B cell (primary cell): ENCODE results near the gene OVCA2. TPM values are rescaled to one million over a fixed set of nuclear protein-coding genes. Genes with fewer than 3 reads are reported as not detected.

Experiments
- ATAC-seq: fragments of 200-7000 bp; cut with Tn5 transposase; one replicate; pipeline ENCODE4 v1.10.0; 2021; ENCODE audit warnings: low read depth, mild to moderate bottlenecking, moderate number of reproducible peaks, moderate library complexity
- CTCF ChIA-PET: fragments of 350-600 bp; sonication (Branson Sonifier 250); formaldehyde crosslinking; loops from one replicate; lab custom pipeline; 2021; ENCODE audit warnings: antibody characterized with exemption, inconsistent platforms; lab: Charles Lee
- POLR2A ChIA-PET: fragments of 350-600 bp; sonication (Branson Sonifier 250); formaldehyde crosslinking; loops from one replicate; lab custom pipeline; 2021; ENCODE audit warnings: antibody characterized with exemption; lab: Charles Lee
- DNase-seq: peaks from one replicate; pipeline ENCODE4 v3.0.0; 2013
- H2AFZ ChIP-seq: 2 replicates; pipeline ENCODE4 v1.6.1; 2012; ENCODE audit warnings: mild to moderate bottlenecking, low read depth, low read length; ENCODE audit not compliant: insufficient read depth, poor library complexity, severe bottlenecking
- H3K27ac ChIP-seq, 2 donors: 1 replicate in 1 of 2; 2 replicates in 1 of 2; pipeline ENCODE4 v1.5.1; 2012 to 2013; ENCODE audit warnings: low read length in 2 of 2, mild to moderate bottlenecking in 2 of 2, moderate library complexity in 1 of 2
- H3K27me3 ChIP-seq, 4 experiments: fragments of 200-600 bp in 1 of 4; sonication (generic) in 1 of 4; replicated peaks in 1 of 4; 1 replicate in 2 of 4; 2 replicates in 2 of 4; pipeline versions ENCODE4 v1.6.1 to v1.7.0; 2013 to 2016; ENCODE audit warnings: low read length in 3 of 4, mild to moderate bottlenecking in 2 of 4, mixed read lengths in 1 of 4, moderate library complexity in 1 of 4; ENCODE audit not compliant: insufficient read depth in 4 of 4, control insufficient read depth in 3 of 4; ENCODE audit errors: control extremely low read depth in 1 of 4
- H3K36me3 ChIP-seq, 2 experiments: replicated peaks in 1 of 2; 1 replicate in 1 of 2; 2 replicates in 1 of 2; pipeline versions ENCODE4 v1.6.1 to v1.7.1; 2013; ENCODE audit warnings: low read length in 1 of 2; ENCODE audit not compliant: insufficient read depth in 2 of 2, control insufficient read depth in 1 of 2; ENCODE audit errors: control extremely low read depth in 1 of 2, extremely low read depth in 1 of 2
- H3K4me1 ChIP-seq, 2 donors: fragments of 200-600 bp in 1 of 2; sonication (generic) in 1 of 2; 1 replicate in 1 of 2; 2 replicates in 1 of 2; pipeline versions ENCODE4 v1.5.1 to v1.6.1; 2013 to 2017; ENCODE audit warnings: low read length in 2 of 2; ENCODE audit not compliant: control insufficient read depth in 2 of 2, insufficient read depth in 2 of 2
- H3K4me2 ChIP-seq: replicated peaks from 2 replicates; pipeline ENCODE3; 2012; ENCODE audit warnings: mild to moderate bottlenecking, low read depth, low read length; ENCODE audit not compliant: poor library complexity, severe bottlenecking
- H3K4me3 ChIP-seq, 5 experiments: fragments of 200-600 bp in 1 of 5; sonication (generic) in 1 of 5; 1 replicate in 3 of 5; 2 replicates in 2 of 5; pipeline versions ENCODE4 v1.5.1 to v1.7.0; 2011 to 2016; ENCODE audit warnings: low read length in 4 of 5, mild to moderate bottlenecking in 4 of 5, low read depth in 2 of 5, control low read depth in 1 of 5, moderate library complexity in 1 of 5; ENCODE audit not compliant: insufficient read depth in 1 of 5; ENCODE audit errors: control extremely low read depth in 1 of 5, extremely low read depth in 1 of 5
- H3K79me2 ChIP-seq: fragments of 200-600 bp; sonication (generic); one replicate; pipeline ENCODE4 v1.6.0; 2016; ENCODE audit warnings: low read length; ENCODE audit not compliant: control insufficient read depth, insufficient read depth
- H3K9ac ChIP-seq: fragments of 200-600 bp; sonication (generic); 2 replicates; pipeline ENCODE4 v1.6.1; 2017; ENCODE audit warnings: mild to moderate bottlenecking, low read length, moderate library complexity
- H3K9me3 ChIP-seq, 3 donors: one replicate each; pipeline versions ENCODE4 v1.6.1 to v1.7.1; 2013; ENCODE audit warnings: low read length in 2 of 3; ENCODE audit not compliant: control insufficient read depth in 2 of 3, insufficient read depth in 1 of 3; ENCODE audit errors: control extremely low read depth in 1 of 3
- H4K20me1 ChIP-seq: 2 replicates; pipeline ENCODE4 v1.6.0; 2012; ENCODE audit warnings: mild to moderate bottlenecking, low read length; ENCODE audit not compliant: insufficient read depth, control insufficient read depth, poor library complexity, severe bottlenecking
- H3K27ac Mint-ChIP-seq: one replicate; pipeline ENCODE4 v1.8.0; 2021; ENCODE audit warnings: mixed read lengths
- H3K27me3 Mint-ChIP-seq: one replicate; pipeline ENCODE4 v1.8.0; 2021; ENCODE audit warnings: mixed read lengths
- H3K4me1 Mint-ChIP-seq: one replicate; pipeline ENCODE4 v1.8.0; 2021; ENCODE audit warnings: mixed read lengths
- H3K4me3 Mint-ChIP-seq: one replicate; pipeline ENCODE4 v1.8.0; 2021; ENCODE audit warnings: mixed read lengths
- H3K9me3 Mint-ChIP-seq: one replicate; pipeline ENCODE4 v1.8.0; 2022; ENCODE audit warnings: mixed read lengths; ENCODE audit not compliant: insufficient read depth
- CTCF ChIP-seq: fragments of 200-600 bp; IDR thresholded peaks from one replicate; pipeline ENCODE4 v1.8.0; 2022; ENCODE audit warnings: antibody characterized with exemption, mild to moderate bottlenecking
- EZH2 ChIP-seq: IDR thresholded peaks from 2 replicates; pipeline ENCODE4 v1.6.1; 2012; ENCODE audit warnings: borderline replicate concordance, low read depth, mild to moderate bottlenecking, moderate library complexity, low read length; ENCODE audit not compliant: insufficient read depth, poor library complexity, severe bottlenecking
- whole genome bisulfite sequencing: methylation state at CpG from one replicate; pipeline ENCODE4 v1.1.5; 2013; ENCODE audit warnings: missing lambda C conversion rate; ENCODE audit not compliant: insufficient coverage; 5-methylcytosine and 5-hydroxymethylcytosine counted together
- intact Hi-C: fragments of 100-400 bp; cut with micrococcal nuclease; formaldehyde crosslinking; loops from one replicate; pipeline ENCODE4 v1.10.0; 2022
- polyA plus RNA-seq: library from polyadenylated mRNA; depleted of rRNA; stranded (reverse); fragments of >200 nt; gene quantifications from 2 replicates; pipeline ENCODE4 v1.2.3, GENCODE V29; 2012
- total RNA-seq, 2 donors: library from RNA; stranded (reverse); fragments of 120-200 nt in 1 of 2; gene quantifications; 1 replicate in 1 of 2; 2 replicates in 1 of 2; pipeline versions ENCODE4 v1.2.3 to v1.2.4, GENCODE V29; 2013 to 2022

Gene OVCA2
- total and polyA plus RNA-seq, 2 donors (not counting 1 experiment from before 2014, with no cell fraction given), result 23.2 to 43.9 TPM

- peak overlapping the region; percentile 84 for H3K4me2 ChIP-seq
- H3K36me3 ChIP-seq, result no peaks in the 10 kb centered on the region
- 2% methylated on average over 88 of the region's 88 CpGs for WGBS
- POLR2A ChIA-PET, result no interaction called here
- DNase-seq (peak; percentile 89), ATAC-seq (peak; percentile 12)
- H3K9me3 ChIP-seq, result peaks cover 0 to 13% (median 0%) of the 10 kb centered on the region in 3 donors
- intact Hi-C loops, result loop anchor here (1.0 to 10.0 kb wide), 3 partner anchors 8 to 287 kb away; partner anchors contain the start of genes OVCA2, SGSM2 and TSR1
- no peak overlapping the region for H3K27ac Mint-ChIP-seq
- H3K4me1 Mint-ChIP-seq, result peaks cover 33% of the 10 kb centered on the region
- H3K79me2 ChIP-seq, result peaks cover 2% of the 10 kb centered on the region
- TF ChIP-seq CTCF, result no peak
- no peak for TF ChIP-seq EZH2
- H3K27me3 ChIP-seq, result peaks cover 0 to 61% (median 18%) of the 10 kb centered on the region in 4 experiments
- peaks cover 42 to 59% of the 10 kb centered on the region in 2 donors for H3K4me1 ChIP-seq
- peaks cover 11% of the 10 kb centered on the region for H3K27me3 Mint-ChIP-seq
- CTCF ChIA-PET, result interaction anchor here (2.7 kb wide), 1 partner anchor 194 kb away, joined by 28 read pairs; no protein-coding TSS in a partner anchor
- H3K4me3 ChIP-seq, result peak overlapping the region in 3 of 5 experiments; percentile 27 to 49 (median 44)
- no peaks in the 10 kb centered on the region for H3K9me3 Mint-ChIP-seq
- no peak overlapping the region for H2AFZ ChIP-seq
- H3K4me3 Mint-ChIP-seq, result no peak overlapping the region
- no peak overlapping the region for H3K27ac ChIP-seq
- H3K9ac ChIP-seq, result peak overlapping the region; percentile 49
- peaks cover 24% of the 10 kb centered on the region for H4K20me1 ChIP-seq
These were observed 8.7 kb downstream of the OVCA2 start for GRCh38 chr17:2050300-2051060.
